Endometrium (tissue), 2 donors: Measurements from ENCODE around the gene GRHPR.
"Not testable (repeated sequence)": the region's sequence is repeated elsewhere in the genome, so short reads cannot be mapped to it uniquely, and the experiment has no call there.

Experiments
- FAIRE-seq: peaks from 2 replicates; lab custom pipeline; 2012; peaks lifted over from hg19 to GRCh38; lab: Jason Lieb, UNC
- donor health status: control.
- donor health status: control.

The GRHPR gene

DNA sequence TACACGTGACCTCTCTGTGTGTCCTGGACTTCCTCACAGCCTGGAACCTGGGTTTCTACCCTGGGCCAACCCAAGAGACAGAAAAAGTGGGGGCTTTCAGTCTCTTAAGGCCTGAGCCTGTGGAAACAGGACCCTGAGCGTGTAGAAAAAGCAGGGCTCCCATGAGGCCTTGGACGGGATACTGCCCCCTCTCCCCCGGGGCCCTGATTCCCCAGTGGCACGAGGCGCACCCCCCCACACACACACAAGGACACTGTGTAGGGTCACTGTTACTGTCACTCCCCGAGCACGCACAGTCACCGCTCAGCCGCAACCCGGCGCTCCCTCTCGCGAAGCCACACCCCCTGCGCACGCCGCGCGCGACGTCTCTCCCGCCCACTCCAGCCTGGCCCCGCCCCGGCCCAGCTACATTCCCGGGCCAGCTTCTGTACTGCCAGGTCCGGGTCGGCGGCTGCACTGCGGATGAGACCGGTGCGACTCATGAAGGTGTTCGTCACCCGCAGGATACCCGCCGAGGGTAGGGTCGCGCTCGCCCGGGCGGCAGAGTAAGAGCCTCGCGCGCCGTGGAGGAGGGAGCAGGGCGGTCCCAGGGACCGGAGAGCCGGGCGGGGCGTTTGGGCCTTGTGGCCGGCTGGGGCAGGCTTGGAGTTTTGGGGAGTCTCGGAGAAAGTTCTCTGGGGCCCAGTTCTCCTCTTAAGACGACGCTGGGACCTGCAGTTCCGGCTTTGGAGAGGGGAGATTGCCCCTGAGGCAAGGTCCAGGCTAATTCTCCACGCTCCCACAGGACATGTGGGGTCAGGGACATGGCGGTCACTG, at the start of gene GRHPR:
TSS of gene GRHPR (plus strand) at position 408 of the 816 bp plus-strand sequence. CDS start at position 463, 55 bp downstream.
- no peak for FAIRE-seq

DNA sequence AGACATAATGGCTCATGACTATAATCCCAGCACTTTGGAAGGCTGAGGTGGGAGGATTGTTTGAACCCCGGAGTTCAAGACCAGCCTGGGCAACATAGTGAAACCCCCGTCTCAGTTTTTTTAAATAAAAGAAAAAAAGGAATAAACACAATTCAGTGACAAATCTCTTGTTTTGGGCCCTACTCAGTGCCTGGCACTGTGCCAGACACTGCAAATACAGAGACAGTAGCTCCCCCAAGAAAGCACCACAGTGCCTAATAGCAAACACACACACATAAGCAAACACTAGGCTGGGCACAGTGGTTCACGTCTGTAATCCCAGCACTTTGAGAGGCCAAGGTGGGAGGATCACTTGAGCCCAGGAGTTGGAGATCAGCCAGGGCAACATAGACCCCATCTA, 49.7 kb upstream of the GRHPR start:
- no peak for FAIRE-seq

DNA sequence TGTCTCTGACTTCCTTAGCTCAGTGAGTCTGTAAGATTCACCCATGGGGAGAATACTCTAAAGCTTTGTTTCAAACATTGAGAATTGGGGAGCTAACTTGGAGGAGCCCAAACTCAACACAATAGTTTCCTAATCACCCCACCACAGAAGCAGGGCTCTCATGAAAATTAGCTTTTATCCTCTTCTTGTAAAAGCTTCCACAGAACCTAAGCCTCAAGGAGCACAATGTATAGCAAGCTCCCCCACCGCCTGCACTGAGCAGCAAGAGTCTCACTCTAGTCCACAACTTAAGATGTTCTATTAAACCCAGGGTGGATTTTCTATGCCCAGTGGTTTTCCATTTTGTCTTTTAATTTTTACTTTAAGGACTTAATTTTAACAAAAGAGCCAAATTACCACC, 48.9 kb upstream of the GRHPR start:
- FAIRE-seq, result no peak

DNA sequence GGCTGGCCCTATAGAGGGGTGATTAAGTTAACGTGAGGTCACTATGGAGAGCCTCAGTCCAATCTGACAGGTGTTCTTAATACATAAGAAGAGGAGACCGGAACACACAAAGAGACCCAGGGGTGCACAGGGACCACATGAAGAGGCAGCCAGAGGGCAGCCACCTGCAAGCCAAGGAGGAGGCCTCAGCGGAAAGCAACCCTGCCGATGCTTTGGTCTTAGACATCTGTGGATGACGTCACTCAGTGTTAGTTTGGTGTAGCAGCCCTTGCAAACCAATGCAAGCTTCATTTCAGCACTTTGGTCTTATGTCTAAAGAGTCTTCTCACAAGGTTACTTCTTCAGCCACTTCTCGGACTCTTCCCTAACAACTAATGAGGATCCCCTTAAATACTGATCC, 47.6 kb upstream of the GRHPR start:
- no peak for FAIRE-seq

DNA sequence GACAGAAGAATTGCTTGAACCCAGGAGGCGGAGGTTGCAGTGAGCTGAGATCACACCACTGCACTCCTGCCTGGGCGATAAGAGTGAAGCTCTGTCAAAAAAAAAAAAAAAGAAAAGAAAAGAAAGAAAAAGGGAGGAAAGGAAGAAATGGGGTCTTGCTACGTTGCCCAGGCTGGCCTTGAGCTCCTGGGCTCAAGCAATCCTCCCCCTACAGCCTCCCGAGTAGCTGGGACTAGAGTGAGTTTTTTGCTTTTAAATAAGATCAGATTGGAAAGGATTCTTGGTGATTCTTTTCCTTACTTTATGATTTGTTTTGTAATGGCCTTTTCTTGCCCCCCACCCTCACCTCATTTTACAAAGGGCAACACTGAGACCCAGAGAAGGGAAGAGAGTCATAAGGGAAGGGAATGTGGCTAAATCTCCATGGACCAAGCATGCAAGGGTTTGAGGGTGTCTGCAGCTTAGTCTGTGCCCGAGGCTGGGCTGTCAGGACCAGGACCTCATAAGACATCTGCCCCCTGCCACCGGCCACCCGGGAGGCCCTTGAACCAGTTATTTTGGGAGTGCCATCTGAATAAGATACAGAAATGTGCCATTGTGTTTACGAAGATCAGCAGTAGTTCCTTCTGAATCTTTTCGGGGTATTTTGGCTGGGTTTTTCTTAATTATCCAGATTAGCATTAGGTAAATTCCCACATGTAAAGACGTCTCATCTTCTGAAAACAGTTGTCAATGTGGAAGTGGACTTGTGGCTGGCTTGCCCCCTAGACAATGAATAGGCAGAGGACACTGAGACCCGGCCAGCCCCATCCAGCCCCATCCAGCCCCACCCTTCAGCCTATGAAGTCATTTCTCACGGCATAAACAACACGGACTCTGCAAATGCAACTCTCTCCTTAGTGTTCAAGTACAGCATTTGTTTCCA, 44.5 kb upstream of the GRHPR start:
- FAIRE-seq, result no peak

DNA sequence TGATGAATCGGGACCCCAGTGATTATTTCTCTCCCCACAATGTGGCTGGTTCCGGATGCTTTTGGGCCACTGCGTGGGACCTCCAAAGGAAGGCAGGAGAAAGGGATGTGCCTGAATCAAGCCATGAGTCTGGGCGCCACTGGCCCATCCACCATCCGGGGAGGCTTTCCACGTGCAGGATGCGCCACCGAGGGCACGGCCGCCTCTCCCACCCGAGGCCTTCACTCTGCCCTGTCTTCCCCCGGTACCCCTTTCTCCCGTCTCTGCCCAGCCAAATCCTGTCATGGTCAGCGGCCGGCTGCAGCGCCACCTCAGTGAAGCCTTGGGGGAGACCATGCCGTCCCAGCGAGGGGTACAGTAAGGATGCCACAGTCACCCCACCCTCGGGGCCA, 43.9 kb upstream of the GRHPR start:
- FAIRE-seq, result no peak

DNA sequence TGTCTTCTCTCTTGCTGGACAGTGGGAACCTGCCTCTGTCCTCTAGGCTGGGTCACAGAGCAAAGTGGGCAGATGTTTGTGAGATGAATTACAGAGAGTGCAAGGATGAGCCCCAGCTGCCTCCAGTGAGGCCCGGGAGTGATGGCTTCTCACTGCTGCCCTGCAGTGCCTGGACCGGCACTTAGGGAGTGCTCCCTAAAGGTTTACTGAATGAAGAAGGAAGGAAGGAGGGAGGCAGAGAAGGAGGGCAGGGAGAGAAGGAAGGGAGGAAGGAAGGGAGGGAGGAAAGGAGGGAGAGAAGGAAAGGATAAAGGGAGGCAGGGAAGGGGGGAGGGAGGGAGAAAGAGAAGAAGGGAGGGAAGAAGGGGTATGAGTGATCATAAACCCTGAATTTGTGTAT, 42.7 kb upstream of the GRHPR start:
- FAIRE-seq, result no peak

DNA sequence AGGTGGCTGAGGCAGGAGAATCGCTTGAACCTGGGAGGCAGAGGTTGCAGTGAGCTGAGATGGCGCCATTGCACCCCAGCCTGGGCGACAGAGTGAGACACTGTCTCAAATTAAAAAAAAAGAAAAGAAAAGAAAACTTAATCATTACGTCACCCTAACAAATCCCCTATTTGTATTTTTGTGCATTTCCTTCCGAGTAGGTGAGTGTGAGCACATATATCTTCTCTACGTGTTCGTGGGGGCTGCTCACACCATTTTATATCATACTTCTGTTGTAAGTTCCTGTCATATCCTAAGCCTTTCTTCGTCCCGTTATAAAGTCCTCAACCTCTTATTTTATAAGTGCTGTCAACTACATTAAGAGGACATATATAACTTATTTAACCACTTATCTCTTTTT, 41.9 kb upstream of the GRHPR start:
- no peak for FAIRE-seq

DNA sequence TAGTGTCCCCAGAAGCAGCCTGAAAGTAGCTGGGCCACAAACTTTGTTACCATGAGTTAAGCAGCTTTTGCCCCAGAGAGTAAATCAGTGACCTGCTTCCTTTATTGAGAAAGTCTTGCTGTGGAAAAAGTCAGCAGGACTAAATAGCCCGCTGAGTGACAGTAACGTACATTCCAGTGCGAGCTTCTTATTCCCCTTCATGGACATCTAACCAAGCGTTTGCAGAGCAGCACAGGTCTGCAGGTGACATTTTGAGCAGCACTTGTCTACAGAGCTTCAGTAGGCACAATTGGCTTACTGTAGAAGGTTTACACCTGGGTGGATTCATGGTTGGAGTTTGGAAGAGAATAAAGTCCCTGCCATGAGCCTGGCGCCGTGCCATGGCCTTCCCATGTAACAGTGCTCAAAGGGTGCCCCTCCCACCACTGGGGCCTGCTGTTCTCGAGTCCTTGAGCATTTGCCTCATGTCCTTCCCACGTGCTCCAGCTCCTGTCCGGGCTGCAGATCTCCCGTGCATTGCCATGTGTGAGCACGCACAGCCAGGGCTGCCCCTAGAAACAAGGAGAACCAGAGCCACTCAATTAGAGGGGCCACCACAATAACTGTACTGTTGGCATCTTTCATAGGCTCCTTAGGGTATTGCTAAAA, 41.3 kb upstream of the GRHPR start:
- FAIRE-seq, result no peak

DNA sequence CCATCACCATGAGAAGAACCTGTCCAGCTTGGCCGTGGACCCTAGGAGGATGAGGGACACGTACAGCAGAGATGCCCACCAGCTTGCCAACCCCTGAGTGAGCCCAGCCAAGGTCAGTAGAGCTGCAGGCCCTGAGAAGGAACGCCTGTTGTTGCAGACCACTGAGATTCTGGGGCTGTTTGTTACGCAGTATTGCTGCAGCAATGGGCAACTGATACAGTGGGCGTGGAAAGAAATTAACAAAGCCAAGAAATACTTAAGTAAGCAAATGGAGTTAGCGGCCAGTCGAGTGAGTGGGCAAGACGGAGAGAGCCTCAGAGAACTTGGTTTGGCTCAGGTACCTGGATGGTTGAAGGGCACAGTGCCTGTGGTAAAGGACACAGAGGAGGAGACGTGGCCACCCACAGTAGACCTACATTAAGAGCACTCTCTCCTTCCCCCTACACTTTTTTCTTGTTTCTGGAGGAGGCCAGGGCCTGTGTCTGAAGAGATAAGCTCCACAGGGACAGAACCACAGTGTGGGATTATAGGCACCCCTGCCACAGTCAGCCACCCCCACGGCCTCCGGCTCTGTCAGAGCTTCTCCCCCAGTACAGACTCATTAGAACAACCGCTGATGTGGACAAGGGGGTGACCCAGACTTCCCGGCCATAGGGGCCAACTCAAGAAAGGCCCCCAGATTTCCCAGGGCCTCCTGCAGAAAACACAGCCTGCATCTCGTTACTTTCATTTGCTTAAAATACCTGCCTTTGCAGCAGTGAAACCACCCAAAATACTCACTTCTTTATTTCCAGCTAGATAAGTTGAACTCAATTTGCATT, 40.1 kb upstream of the GRHPR start:
- no peak for FAIRE-seq

DNA sequence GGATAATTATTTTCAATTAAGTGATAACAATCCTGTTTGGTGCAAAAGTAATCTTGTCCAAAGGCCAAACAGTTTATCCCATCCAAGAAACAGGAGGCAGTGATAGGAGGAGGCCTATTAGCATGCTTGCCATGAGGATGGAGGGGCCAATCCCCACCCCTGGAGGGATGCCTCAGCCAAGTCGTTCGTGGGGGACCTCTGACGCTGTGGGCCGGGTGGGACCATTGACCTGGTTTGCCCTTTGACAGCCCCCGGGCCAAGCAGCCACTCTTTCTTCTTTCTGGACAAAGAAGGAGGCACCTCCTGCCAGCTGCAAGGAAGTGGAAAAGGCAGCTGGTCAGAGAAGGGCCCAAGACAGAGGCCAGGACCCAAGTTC, 39.5 kb upstream of the GRHPR start:
- FAIRE-seq, result no peak

DNA sequence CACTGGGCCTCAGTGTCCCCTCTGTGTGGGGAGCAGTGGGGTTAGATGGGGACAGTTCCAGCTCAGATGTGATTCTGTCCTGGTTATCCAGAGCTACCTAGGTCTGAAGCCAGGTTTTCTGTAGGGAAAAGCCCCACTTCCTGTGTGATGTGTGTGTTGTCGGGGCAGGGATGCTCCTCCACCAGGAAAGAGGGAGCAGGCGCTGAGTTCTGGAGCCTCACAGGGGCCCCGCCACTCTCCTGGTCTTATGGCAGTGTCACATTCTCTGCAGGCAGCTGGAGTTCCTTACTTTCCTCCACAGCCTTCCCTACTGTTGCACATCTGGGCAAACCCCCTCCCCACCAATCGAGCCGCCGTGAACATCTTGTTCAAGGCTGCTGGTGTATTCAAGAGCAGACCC, 39.1 kb upstream of the GRHPR start:
- FAIRE-seq, result no peak

DNA sequence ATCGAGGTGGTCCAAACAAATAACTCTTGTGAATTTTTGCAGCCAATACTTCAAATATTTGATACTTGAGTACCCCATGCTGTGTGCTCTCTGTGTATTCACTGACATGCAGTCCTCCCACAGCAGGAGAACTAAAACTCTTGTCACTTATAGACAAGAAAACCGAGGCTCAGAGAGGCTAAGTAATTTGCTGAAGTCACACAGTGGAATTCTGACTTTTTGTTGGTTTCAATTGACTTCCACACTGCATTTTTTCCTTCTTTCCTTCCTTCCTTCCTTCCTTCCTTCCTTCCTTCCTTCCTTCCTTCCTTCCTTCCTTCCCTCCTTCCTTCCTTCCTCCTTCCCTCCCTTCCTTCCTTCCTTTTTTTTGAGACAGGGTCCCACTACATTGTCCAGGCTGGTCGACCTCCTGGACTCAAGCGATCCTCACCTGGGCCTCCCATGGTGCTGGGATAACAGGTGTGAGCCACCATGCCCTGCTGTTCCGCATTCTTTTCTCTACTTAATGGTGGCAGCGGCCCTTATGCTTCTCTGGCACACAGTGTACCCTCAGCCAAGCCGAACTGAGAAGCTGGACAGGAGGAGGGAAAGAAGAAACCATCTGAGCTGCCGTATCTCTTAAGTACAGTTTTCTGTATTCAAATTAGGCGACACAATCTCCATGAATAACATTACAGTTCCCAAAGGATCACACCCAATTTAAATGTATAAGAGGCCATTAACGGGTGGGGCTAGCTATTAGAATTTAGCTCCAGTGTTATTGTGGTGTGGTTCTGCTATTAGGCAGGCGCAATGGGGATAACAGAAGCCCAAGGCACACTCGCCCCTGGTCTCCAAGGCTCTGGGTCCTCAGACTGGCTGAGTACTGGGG, 38.4 kb upstream of the GRHPR start:
- no peak for FAIRE-seq

DNA sequence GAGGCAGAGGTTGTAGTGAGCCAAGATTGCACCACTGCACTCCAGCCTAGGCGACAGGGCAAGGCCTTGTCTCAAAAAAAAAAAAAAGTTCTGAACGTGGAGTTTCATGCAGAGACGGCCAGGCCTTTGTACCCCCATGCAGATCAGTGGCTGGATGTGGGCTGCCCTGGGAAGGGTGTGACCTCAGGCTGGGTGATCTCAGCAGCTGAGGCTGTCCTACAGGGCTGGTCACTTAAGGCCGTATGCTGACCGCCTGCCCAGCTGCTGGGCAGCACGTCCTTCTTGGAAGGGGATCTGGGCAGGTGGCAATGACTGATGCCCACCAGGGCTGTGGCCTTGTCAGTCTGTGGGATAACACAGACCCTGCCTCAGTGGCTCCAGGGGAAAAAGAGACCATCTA, 37.2 kb upstream of the GRHPR start:
- no peak for FAIRE-seq

DNA sequence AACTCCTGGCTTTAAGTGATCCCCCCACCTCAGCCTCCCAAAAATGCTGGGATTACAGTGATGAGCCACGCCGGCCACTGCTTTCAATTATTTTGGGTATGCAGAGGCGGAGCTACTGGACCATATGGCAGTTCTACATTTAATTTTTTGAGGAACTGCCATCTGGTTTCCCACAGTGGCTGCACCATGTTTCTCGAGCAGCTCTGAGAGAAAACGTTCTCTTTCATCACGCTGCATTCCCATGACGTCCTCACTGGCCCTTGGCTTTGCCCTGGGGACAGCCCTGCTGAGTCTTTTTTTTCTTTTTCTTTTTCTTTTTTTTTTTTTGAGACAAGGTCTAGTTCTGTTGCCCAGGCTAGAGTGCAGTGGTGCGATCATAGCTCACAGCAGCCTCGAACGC, 35.5 kb upstream of the GRHPR start:
- no peak for FAIRE-seq

DNA sequence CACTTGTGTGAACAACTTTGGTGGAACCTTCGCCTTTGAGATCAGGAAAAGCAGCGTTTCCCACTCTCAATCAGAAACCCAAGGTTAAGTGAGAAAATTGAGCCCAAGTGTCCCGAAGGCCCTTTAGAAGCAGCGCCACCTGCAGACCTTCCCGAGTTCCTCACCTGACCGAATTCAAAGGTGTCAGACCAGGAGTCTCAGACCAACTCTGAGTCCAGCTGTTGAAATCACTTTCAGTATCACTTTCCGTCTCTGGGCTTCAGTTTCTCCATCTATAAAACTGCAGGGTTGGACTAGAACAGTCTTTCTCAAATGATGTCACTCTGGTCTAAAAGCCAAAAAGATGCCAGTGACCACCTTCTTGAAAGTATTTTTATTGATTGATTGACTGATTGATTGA, 31.7 kb upstream of the GRHPR start:
- FAIRE-seq, result no peak

DNA sequence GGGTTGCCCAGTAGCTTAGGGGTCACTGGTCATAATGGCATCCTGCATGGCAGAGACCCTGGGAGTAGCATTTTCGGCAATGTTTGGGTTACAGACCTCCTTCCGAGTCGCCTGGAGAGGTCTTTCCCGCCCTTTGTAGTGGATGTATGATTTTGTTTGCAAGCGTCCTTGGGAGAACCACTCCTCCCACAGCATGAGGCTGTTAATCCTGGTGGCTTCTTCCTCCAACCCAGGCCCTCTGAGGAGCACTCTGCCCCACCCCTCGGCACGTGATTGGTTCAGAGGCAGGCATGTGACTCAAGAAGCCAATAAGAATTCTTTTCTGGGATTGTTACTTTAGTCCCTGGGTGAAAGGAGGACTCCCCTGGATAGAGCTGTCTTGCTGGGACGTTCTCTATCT, 30.2 kb upstream of the GRHPR start:
- FAIRE-seq, result no peak

DNA sequence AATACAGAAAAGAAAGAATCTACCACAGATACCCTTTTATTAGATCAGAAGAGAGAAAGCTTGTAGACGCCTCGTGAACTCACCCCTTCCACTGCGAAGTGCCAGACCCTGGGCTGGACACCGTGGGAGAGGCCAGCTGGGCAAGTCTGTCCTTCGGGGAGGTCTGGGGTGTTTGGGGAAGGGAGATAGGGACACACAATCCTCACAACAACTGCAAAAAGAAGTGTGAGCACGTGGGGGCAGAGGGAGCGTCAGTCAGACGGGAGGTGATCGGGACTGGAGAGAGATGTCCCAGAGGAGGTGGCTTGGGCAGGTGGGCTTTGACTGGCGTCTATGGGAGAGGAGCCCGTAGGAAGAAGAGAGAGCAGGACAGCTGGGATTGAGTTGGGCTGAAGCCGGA, 27.3 kb upstream of the GRHPR start:
- FAIRE-seq, result no peak

DNA sequence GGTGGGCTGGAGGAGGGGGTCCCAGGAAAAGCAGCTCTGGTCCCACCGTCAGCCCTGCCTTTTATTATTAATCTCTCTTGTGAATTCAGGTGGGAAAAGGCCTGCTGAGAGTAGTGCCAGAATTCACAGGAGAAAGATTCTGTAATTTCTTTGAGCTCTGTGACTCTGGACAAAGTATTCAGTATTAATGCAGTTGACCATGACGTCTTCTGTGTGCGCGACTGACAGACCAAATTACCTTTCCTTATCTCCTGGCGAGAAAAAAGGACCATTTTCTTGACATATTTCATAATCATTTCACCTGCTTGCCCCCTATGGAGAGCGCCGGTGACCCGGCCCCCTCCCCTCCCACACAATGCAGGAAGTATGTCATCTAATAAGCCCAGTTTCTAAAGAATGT, 26.8 kb upstream of the GRHPR start:
- FAIRE-seq, result no peak

DNA sequence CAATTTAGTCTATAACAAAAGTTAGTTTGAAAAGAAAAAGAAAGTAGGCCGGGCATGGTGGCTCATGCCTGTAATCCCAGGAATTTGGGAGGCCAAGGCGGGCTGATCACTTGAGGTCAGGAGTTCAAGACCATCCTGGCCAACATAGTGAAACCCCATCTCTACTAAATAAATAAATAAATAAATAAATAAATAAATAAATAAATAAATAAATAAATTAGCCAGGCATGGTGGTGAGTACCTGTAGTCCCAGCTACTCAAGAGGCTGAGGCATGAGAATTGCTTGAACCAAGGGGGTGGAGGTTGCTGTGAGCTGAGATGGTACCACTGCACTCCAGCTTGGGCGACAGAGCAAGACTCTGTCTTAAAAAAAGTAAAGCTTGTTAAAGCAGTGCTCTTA, 24.5 kb upstream of the GRHPR start:
- not testable (repeated sequence) for FAIRE-seq

DNA sequence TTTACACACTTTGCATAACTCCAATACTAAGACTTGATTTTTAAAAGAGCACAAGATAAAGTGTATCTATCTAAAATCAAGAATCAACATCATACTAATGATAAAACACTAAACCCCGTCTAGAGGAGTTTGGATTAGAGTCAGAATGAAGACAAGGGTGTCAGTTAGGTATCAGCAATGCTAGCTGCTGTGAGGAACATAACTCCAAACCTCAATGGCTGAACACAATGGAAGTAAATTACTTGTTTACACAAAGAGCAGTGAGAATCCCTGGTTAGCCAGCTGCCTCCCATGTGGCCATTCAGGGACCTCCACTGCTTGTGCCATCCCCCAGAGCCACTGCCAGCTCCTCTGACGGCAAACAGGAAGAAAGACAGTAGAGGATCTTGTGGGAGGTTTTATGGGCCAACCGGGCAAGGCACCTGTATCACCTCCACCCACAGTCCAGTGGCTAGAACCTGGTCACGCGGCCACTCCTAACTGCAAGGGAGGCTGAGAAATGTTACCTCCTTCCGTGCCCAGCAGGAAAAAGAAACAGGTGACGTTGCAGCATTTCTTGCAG, 24.0 kb upstream of the GRHPR start:
- FAIRE-seq, result no peak
